ENCODE results near the gene PTOV1.

Gene PTOV1

DNA sequence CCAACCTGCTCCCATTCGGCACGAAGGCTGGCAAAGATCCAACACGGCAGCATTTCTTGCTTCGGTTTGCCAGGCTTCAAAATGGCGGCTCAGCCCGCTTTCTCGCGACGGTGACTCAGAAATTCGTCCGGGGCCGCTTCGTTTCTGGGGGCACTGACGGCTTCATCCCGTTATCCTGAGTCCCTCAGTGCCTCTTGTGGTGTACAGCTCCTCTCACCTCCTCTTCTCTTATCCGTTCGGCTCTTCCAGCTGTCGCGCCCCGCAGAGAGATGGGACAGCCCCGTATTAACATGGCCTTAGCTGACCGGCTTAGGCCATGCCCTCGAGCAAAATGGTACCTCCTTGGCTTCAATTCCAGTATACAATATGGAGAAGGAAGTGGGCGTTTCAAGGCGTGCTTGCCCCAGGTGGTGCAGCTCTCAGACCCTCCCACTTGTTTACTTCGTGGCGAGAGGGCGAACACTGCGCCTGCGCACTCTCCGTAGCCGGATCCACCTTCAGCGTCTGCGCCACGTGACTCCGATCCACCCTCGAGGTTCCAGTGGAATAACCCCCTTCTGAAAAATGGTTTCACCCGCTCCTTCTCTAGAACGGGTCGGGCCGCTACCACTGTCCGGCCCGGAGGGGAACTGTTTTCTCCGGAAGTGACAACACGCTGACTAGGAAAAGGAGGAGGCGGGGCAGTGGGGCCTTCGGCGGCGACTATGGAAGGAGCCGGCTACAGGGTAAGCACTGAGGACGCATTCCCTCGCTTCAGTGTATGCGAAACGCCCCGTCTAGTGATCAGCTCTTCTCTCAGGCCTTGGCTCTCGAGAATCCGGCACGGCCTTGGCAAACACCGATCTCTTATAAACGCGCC, 26.3 kb downstream of the PTOV1 start, which contains the start of the genes AKT1S1 and TBC1D17:
Gene AKT1S1 (minus strand): TSS at position 336 of the 859 bp plus-strand sequence. CDS start 4,060 bp downstream, outside the sequence.
Gene TBC1D17 (plus strand): TSS at position 683 of the 859 bp plus-strand sequence. CDS start 22 bp downstream, at position 705.
- DNase-seq, result peak; percentile 96 to 98

DNA sequence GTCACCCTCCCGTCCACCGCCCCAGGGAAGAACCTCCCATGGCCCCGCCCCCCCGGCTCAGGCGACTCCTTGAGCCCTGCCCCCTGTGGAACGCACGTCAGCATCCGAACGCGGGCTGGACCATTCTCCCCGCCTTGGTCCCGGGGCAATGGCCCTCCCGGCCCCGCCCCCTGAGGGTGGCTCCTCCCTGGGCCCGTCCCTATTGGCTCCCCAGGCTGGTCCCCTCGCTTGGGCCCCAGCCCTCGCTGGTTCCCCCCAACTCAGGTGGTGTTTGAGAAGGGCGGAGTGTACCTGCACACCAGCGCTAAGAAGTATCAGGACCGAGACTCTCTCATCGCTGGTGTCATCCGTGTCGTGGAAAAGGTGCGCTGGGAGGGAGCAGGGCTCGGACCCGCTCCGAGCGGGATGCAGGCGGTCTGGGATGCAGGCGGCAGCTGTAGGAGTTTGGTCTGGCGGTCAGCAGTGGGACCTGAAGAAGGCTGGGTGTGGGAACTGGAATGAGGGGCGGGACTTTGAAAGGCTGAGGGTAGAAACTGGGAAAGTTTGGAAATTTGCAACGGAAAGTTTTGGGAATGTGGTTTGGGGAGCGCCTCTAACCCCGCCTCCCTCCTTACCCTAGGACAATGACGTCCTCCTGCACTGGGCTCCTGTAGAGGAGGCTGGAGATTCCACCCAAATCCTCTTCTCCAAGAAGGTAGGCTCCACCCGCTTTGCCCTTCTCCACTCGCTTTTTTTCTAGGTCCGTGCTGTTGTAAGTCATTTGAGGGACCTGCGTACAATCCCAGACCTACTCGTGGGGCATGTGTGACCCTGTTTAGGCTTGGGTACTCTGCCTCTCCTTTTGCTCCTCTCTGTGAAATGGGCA, 27.2 kb downstream of the PTOV1 start:
- peak; percentile 99 for DNase-seq

DNA sequence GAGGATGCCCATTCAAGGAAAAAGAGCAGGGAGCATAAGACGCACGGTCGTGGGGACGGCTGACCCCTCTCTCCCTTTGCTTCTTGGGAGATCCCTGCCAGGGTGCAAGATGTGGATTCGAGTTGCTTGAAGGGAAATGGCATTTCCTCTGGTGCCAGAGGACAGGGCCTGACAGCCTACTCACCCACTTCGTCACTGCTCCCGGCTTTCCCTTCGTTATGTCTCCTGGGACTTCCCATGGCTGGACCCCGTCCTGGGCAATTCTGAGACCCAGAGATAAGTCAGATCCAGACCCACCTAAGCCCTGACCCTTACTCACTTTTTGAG, 27.7 kb downstream of the PTOV1 start:
- no peak for DNase-seq

DNA sequence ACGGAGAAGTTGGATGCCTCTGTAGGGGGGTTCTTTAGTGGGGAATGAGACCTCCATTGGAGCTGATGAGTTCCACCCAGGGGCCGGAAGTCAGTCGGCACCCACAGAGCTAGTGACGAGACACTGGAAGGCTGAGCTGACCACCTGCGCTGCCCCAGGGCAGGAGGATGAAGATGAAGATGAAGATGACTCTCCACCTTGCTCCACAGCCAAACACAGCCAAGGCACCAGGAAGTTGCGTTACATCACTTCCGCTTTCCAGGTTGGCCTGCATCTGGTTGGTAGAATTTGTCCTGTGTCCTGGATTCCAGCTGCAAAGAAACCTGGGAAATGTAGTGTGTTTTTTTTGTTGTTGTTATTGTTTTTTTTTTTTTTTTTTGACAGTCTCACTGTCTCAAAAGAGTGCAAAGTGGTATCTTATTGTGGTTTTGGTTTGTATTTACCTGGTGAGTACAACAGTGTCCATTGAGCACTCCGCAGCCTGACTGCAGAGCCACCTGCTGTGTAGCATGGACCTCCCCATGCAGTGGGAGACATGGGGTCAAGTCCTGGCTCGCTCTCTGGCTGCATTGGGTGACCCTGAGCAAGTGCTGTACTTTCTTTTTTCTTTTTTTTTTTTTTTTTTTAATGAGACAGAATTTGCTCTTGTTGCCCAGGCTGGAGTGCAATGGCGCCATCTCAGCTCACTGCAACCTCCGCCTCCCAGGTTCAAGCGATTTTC, 28.4 kb downstream of the PTOV1 start:
- DNase-seq, result no peak

DNA sequence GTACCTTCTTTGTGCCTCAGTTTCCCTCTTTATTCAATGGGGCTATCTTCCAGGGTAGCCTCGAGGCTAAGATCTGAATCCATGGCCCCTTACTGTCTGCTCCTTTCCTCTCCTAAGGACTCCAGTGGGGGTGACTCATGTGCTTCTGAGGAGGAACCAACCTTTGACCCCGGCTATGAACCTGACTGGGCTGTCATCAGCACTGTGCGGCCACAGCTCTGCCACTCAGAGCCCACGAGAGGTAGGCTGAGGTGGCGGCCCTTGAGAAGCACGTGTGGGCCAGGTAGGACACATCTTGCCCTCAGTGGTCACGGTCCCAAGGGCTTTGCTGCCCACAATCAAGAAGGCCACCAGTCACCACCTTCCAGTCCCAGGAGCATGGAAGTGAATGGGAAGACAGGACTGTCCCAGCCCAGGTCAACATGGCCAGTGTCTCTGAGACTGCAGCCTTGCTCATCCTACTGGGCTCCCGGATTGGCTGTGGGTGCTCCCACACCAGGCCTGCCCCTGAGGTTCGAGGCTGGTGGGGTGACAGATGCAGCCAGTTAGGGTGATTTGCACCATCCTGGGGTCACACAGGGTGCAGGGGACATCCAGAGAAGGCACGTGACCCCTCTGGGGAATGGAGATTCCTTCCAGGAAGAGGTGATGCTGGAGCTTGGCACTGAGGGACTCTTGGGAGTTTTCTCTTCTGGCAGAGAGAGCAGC, 29.4 kb downstream of the PTOV1 start:
- no peak for DNase-seq

DNA sequence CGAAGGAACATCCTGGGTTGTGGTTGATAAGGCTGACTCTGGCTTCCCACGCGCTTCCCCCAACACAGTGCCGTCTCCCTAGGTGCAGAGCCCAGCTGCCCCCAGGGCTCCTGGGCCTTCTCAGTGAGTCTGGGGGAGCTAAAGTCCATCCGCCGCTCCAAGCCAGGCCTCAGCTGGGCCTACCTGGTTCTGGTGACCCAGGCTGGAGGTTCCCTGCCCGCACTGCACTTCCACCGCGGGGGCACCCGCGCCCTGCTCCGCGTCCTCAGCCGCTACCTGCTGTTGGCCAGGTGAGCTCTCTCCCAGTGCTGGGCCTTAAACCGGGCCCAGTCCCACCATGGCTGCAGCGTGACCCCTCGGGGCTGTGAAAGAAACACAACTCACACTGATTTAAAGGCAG, 30.2 kb downstream of the PTOV1 start:
- no peak for DNase-seq

DNA sequence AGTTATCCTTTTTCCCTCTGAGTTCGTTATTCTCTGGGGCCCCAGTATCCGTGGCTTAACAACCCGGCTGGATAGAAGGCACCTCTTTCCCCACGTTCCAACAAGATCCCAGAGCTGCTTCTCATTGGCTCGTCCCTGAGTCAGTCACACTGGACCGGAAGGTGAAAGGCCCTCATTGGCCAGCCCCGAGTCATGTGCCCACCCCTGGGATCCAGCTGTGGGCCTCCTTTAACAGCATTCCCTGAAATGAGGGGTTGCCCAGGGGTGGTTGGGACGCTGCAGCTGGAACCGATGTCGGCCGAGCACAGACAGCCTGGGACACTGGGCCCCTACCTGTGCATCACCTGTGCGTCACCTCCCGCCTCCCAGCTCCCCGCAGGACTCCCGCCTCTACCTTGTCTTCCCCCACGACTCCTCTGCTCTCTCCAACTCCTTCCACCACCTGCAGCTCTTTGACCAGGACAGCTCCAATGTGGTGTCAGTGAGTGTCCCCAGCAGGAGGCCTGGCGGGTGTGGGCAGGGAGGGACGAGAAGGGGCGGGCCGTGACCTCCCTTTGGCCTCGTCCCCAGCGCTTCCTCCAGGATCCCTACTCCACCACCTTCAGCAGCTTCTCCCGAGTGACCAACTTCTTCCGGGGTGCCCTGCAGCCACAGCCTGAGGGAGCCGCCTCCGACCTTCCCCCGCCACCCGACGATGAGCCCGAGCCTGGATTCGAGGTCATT, 30.9 kb downstream of the PTOV1 start:
- no peak for DNase-seq

DNA sequence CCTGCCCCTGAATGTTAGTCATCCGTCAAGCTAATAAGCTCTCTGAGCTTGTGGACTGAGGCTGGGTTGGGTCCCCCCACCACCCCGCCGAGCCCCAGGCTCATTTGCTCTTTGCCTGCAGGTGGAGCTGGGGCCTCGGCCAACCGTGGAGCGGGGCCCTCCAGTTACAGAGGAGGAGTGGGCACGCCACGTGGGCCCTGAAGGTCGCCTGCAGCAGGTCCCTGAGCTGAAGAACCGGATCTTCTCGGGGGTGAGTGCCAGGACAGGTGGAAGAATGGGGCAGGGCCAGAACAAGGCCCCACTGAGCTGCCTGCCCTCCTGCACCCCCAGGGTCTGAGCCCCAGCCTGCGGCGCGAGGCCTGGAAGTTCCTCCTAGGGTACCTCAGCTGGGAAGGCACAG, 31.7 kb downstream of the PTOV1 start:
- no peak for DNase-seq

DNA sequence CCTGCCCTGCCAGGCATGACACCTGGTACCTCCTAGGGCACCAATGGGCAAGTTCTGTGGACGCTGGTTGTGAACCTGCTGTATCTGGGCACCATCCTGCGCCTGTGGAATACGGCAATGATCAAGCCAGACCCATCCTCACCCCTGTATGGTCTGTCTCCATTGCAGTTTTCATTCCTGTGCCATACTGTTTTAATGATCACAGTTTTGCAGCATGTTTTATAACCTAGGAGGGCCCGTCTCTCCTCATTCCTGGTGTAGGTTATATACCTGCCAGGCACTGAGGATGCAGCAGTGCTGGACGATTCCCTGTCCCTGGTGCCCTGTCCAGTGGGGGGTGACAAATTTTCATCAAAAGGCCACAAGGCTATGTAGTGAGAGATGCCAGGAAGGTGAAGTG, 32.1 kb downstream of the PTOV1 start:
- DNase-seq, result no peak

DNA sequence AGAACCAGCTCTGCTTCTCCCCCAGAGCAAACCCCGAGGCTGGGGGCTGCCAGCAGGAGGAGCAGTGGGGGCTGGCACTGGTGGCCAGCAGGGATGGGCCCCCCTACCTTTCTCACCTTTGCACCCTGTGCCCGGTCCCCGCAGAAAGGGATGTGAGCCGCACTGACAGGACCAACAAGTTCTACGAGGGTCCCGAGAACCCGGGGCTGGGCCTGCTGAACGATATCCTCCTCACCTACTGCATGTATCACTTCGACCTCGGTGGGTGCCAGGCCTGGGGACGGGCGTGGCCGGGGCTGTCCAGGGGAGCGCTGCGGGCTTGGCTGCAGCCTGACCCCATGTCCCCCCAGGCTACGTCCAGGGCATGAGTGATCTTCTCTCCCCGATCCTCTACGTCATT, 33.1 kb downstream of the PTOV1 start:
- no peak for DNase-seq

DNA sequence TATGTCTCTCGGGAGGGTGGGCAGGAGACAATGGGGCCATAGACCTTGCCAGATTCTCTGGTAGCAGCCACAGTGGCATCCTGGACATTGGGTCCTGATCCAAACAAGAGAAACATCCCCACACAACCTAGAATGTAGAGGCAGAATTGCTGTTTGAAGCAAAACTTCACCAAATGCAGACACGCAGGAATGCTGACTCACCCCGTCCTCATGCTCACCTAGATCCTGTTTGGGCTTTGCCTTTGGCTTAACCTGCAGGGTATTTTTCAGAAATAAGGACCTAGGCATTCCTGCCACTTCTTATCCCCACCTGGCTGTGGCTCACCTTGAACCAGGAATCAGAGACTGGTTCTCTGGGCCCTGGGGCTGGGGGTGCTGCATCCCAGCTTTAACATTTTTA, 33.8 kb downstream of the PTOV1 start:
- no peak for DNase-seq

DNA sequence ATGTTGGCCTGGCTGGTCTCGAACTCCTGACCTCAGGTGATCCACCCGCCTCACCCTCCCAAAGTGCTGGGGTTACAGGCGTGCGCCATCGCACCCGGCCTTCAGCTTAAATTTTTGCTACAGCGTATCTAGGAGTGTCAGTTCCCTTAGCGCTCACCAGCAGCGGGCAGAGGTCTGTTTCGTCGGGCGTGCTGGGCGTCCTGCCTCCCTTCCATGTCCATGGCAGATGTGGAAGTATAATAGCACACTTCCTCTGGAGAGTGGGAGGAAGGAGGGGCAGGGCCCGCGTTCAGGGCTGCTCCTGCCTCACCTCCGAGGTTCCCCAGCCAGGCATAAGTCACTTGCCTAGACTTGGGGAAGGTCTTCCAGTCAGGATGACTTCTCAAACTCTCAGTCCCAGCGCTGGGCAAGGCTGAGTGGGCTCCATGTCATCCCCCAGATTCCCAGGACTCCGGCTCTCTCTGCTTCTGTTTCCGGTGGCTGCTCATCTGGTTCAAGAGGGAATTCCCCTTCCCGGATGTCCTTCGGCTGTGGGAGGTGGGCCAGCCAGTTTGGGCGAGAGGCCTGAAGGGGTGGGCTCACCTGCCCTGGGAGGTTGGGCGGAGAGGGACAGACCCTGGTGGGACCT, 36.2 kb downstream of the PTOV1 start:
- DNase-seq, result no peak

DNA sequence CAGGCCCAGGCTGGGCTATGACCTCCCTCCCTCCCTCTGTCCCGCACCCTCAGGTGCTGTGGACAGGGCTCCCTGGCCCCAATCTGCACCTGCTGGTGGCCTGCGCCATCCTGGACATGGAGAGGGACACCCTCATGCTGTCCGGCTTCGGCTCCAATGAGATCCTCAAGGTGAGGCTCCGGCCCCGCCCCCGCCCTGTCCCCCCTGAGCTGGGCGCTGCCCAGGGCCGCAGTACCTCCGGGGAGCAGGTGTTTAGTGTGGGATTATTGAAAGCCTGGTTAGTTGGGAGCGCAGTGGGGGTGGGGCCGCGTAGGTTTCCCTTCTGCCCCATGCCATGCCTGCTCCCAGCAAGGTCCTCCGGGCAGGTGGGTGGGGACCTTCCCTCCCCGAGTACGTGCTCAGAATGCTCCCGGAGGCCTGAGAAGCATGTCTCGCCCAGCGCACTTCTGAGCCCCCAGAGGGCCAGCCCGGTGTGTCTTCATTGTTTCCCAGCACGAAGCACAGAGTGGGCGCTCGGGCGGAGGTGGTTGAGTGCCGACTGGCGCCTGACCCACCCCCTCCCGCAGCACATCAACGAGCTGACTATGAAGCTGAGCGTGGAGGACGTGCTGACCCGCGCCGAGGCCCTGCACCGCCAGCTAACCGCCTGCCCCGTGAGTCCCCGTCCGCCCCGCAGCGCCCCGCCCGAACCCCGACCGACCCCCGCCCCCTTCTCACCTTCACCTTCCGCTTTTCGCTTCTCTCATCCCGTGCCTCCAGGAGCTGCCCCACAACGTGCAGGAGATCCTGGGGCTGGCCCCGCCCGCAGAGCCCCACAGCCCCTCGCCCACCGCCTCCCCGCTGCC, 36.9 kb downstream of the PTOV1 start:
- no peak for DNase-seq

DNA sequence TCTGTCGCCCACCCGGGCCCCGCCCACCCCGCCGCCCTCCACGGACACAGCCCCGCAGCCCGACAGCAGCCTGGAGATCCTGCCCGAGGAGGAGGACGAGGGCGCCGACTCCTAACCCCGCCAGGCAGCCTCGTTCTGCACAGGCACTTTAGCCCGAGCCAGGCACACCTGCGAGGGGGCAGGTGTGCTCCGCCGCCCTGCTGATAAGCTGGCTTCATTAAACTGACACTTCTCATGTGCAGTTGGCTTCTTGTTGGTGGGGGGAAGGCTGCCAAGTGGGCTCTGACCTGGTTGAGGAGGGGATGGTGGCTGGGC, 37.5 kb downstream of the PTOV1 start:
- no peak for DNase-seq

DNA sequence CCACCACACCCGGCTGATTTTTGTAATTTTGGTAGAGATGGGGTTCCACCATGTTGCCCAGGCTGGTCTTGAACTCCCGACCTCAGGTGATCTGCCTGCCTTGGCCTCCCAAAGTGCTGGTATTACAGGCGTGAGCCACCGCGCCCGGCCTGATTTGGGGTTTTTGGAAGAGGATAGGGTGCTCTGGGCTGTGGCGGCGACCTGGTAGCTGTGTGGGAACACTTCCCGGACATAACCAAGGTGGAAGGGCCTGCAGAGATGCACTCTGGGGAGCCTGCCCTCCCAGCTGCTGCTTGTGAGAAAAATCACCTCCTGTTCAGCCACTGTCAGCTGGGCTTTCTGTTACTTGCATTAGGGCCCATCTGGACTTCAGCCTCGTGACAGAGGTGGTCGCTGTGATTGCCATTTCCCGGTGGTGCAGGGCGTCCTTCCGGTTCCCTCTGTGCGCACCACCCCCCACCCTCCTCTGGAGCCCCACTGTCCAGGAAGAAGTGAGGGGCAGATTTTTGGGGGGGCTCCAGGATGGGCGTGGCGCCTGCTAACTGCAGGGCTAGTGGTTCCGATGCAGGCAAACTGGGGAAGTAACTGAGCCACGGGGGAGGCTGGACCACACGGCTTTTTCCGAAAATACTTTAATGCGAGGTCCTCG, 38.2 kb downstream of the PTOV1 start:
- DNase-seq, result no peak

DNA sequence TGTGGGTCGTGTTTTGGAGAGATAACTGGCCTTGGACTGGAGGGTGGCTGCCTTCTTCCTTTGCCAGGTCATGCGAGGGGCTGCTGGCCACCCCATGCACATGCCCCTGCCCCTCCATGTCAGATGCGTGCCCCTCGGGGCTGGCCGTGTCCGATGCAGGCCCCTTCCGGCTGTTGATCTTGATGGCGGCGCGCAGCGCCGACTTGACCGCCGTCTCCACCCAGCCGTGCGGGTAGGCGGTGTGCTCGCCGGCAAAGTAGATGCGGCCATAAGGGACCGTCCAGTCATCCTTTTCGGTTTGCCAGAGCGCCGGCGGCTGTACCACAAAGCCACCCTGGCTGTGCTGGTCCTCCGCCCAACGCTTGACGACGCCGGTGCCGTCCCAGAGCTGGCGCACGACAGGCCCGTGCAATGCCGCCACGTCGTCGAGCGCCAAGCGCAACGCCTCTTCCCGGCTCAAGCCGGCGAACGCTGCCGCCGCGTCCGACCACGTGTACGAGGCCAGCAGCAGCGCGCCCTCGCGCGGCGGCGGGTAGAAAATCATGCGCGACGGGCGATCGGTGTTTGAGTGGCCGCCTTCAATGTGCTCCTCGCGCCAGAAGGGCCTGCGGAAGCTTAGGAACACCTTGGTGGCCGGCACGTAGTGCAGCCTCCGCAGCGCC, 38.9 kb downstream of the PTOV1 start:
- peak; percentile 76 to 78 for DNase-seq

DNA sequence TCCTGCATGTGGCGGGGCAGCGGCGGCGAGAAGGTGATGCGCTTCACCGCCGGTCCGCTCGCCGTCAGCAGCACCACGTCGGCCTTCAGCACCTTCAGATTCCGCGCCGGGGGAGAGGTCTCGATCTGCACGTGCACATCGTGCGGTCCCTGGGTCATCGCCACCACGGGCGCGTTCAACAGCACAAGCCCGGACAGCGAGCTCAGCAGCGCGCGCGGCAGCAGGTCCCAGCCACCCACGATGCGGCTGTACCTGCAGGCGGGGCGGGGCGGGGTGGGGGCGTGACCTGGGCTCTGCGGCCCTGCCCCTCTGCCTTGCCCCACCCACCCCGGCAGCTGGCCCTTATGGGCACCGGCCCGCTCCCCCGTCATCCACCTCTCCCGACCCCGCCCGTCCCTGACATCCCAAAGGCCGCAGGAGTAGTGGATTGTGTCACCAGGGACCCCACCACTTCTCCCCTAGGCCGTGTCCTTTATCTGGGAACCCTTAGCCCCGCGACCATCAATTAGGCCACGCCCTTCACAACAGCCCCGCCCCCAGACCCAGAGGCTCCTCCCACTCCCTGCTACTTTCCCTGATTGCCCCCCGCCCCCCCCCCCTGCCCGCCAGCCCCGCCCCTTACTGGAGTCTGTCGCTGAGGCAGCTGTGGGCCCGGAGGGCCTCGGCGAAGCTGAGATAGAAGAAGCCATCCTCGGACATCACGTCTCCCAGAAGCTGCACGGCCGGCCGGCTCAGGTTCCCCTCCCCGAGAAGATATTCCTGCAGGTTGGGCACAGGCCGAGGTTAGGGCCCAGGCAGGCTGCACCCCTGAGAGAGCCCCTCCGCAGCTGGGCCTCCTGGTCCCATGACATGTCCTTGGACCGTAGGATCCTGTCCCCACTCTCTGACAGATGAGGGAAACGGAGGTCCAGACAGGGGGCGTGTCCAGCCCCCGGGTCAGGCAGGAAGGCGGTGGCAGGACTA, 39.7 kb downstream of the PTOV1 start:
- DNase-seq, result peak; percentile 68 to 73

DNA sequence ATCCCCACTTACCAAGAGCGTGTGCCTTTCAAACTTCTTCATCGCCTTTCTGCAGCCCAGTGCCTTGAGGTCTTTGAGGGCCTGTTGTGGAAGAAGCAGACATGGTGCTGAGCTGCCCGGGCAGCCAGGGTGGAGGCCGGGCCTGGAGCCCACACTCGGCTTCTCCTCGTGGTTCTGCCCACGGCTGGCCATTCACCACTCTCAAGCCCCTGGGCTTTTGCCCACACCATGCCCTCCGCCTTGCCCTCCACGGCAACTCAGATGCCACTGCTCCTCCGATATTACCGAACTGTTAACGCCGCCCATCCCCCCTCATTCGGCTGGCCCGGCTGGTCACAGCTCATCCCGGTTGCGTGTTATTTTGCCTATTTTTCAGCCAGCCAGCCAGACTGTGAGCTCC, 40.4 kb downstream of the PTOV1 start:
- DNase-seq, result no peak

Data from stimulated activated CD4-positive, alpha-beta T cell treated with anti-CD3 and anti-CD28 coated beads, Interleukin-2, amount 100 ng/mL, for 24 hours (primary cell).